NCI-H1092 (cell line): Measurements from ENCODE around the gene QKI.
"Not testable (repeated sequence)": the region's sequence is repeated elsewhere in the genome, so short reads cannot be mapped to it uniquely, and the experiment has no call there.

Experiments
- DNase-seq: peaks from one replicate; lab custom pipeline; 2025; lab: John Stamatoyannopoulos, UW

Gene QKI

GRCh38 chr6:163439390-163439789 is 24.9 kb downstream of the QKI start:
- DNase-seq = not testable (repeated sequence)

GRCh38 chr6:163439997-163440396 is 25.5 kb downstream of the QKI start:
- no peak for DNase-seq

- no peak for DNase-seq
These were observed 27.8 kb downstream of the QKI start for GRCh38 chr6:163442336-163442735.

GRCh38 chr6:163444077-163444476 is 29.6 kb downstream of the QKI start:
- DNase-seq = no peak

- no peak for DNase-seq
These were observed 32.0 kb downstream of the QKI start for GRCh38 chr6:163446549-163446948.

GRCh38 chr6:163449076-163449475 is 34.6 kb downstream of the QKI start:
- DNase-seq = no peak

- no peak for DNase-seq
These were observed 39.9 kb downstream of the QKI start for GRCh38 chr6:163454425-163454824.

GRCh38 chr6:163455552-163455951 is 41.0 kb downstream of the QKI start:
- no peak for DNase-seq

GRCh38 chr6:163457637-163458561 is 43.4 kb downstream of the QKI start:
- DNase-seq = no peak

- DNase-seq = no peak
These were observed 44.5 kb downstream of the QKI start for GRCh38 chr6:163459007-163459406.

GRCh38 chr6:163459536-163459935 is 45.0 kb downstream of the QKI start:
- no peak for DNase-seq

GRCh38 chr6:163460307-163460782 is 45.8 kb downstream of the QKI start:
- no peak for DNase-seq

GRCh38 chr6:163461696-163462095 is 47.2 kb downstream of the QKI start:
- DNase-seq = no peak

GRCh38 chr6:163463180-163463579 is 48.7 kb downstream of the QKI start:
- no peak for DNase-seq

GRCh38 chr6:163463795-163464194 is 49.3 kb downstream of the QKI start:
- no peak for DNase-seq

GRCh38 chr6:163466839-163467390 is 52.4 kb downstream of the QKI start:
- no peak for DNase-seq

GRCh38 chr6:163468738-163469137 is 54.2 kb downstream of the QKI start:
- no peak for DNase-seq

- no peak for DNase-seq
These were observed 55.0 kb downstream of the QKI start for GRCh38 chr6:163469459-163469985.

- no peak for DNase-seq
These were observed 56.1 kb downstream of the QKI start for GRCh38 chr6:163470611-163471010.

- no peak for DNase-seq
These were observed 60.1 kb downstream of the QKI start for GRCh38 chr6:163474581-163474980.

GRCh38 chr6:163476946-163477345 is 62.4 kb downstream of the QKI start:
- not testable (repeated sequence) for DNase-seq

- DNase-seq = no peak
These were observed 68.6 kb downstream of the QKI start for GRCh38 chr6:163483107-163483506.

- DNase-seq = no peak
These were observed 70.9 kb downstream of the QKI start for GRCh38 chr6:163485388-163485851.
